K562 (cell line): ENCODE measurements around the gene MICAL2. TPM values are rescaled to one million over a fixed set of nuclear protein-coding genes. Genes with fewer than 3 reads are reported as not detected.

Experiments used
- BHLHE40 ChIP-seq: IDR thresholded peaks from 2 replicates; pipeline ENCODE4 v1.6.1; 2011; ENCODE audit warnings: low read length, improper control_type of control experiment
- DIDO1 ChIP-seq: fragments of 450-650 bp; IDR thresholded peaks from 2 replicates; pipeline ENCODE4 v1.6.1; 2016; ENCODE audit warnings: low read depth, missing biosample characterization, missing genetic modification characterization
- MED1 ChIP-seq: sonication (generic); formaldehyde crosslinking; IDR thresholded peaks from 2 replicates; pipeline ENCODE4 v1.8.1; 2023; ENCODE audit warnings: missing genetic modification reagents, borderline replicate concordance
- MTA1 ChIP-seq: fragments of 450-650 bp; IDR thresholded peaks from 2 replicates; pipeline ENCODE4 v1.6.1; 2017; ENCODE audit warnings: borderline replicate concordance
- NFRKB ChIP-seq: fragments of 450-650 bp; IDR thresholded peaks from 2 replicates; pipeline ENCODE4 v1.6.1; 2016; ENCODE audit warnings: low read depth
- RBM22 ChIP-seq: fragments of 200-400 bp; formaldehyde crosslinking; IDR thresholded peaks from 2 replicates; pipeline ENCODE4 v1.6.1; 2018; ENCODE audit warnings: low read length, low read depth; ENCODE audit not compliant: poor library complexity, severe bottlenecking
- ZNF12 ChIP-seq: sonication (generic); formaldehyde crosslinking; IDR thresholded peaks from 2 replicates; pipeline ENCODE4 v1.4.0; 2020; ENCODE audit warnings: mild to moderate bottlenecking, missing genetic modification reagents
- ZNF644 ChIP-seq: fragments of 200-800 bp; sonication (Bioruptor generic); IDR thresholded peaks from 2 replicates; pipeline ENCODE4 v1.6.1; 2016; ENCODE audit warnings: low read depth, missing genetic modification characterization, missing compliant biosample characterization
- polyA plus RNA-seq, 8 experiments: library from polyadenylated mRNA; depleted of rRNA in 4 of 8; stranded (reverse) in 5 of 8; unstranded in 3 of 8; fragments of >200 nt; fragmentation: Nextera tagmentation in 2 of 8; fragmentation: Illumina TruSeq in 1 of 8; extraction: Ambion mirVana in 2 of 8; extraction: Trizol in 1 of 8; gene quantifications; 2 replicates each; pipeline versions ENCODE4 v1.2.1 to v1.2.3, GENCODE V29; 2011 to 2014; ENCODE audit warnings: inconsistent platforms in 1 of 8, missing spikeins in 1 of 8
- total RNA-seq, 7 experiments: library from RNA; depleted of rRNA in 6 of 7; stranded (reverse); fragments of >200 nt in 6 of 7; fragmentation: Illumina TruSeq in 2 of 7; extraction: Trizol in 2 of 7; gene quantifications; 2 replicates each; pipeline versions ENCODE4 v1.2.1 to v1.2.3, GENCODE V29; 2011 to 2021; ENCODE audit warnings: low replicate concordance in 1 of 7
- TF ChIP-seq, protein P1 (sequence below): sonication (generic); formaldehyde crosslinking; IDR thresholded peaks from 2 replicates; pipeline ENCODE4 v1.8.0; 2022; ENCODE audit warnings: mild to moderate bottlenecking, missing genetic modification reagents
- TF ChIP-seq, protein P2 (sequence below): fragments of 450-650 bp; IDR thresholded peaks from 2 replicates; pipeline ENCODE4 v1.6.1; 2017; ENCODE audit warnings: antibody characterized with exemption, mild to moderate bottlenecking
- TF ChIP-seq, protein P3 (sequence below): fragments of 250-450 bp; sonication (Bioruptor Pico); IDR thresholded peaks from 2 replicates; pipeline ENCODE4 v1.9.0; 2021; ENCODE audit warnings: mild to moderate bottlenecking, inconsistent platforms
- TF ChIP-seq, protein P4 (sequence below): IDR thresholded peaks from 2 replicates; pipeline ENCODE4 v1.6.1; 2011; ENCODE audit warnings: borderline replicate concordance, low read depth, mild to moderate bottlenecking, moderate library complexity, low read length; ENCODE audit not compliant: insufficient read depth, poor library complexity, severe bottlenecking
- TF ChIP-seq, protein P5 (sequence below): fragments of 450-650 bp; IDR thresholded peaks from 2 replicates; pipeline ENCODE4 v1.7.0; 2016; ENCODE audit warnings: borderline replicate concordance

The MICAL2 gene
- total and polyA plus RNA-seq, 9 of the 15 experiments (the other 6 are each of a cell fraction or from before 2014, with no cell fraction given), result 4.7 to 64.2 (median 33.6) TPM

DNA sequence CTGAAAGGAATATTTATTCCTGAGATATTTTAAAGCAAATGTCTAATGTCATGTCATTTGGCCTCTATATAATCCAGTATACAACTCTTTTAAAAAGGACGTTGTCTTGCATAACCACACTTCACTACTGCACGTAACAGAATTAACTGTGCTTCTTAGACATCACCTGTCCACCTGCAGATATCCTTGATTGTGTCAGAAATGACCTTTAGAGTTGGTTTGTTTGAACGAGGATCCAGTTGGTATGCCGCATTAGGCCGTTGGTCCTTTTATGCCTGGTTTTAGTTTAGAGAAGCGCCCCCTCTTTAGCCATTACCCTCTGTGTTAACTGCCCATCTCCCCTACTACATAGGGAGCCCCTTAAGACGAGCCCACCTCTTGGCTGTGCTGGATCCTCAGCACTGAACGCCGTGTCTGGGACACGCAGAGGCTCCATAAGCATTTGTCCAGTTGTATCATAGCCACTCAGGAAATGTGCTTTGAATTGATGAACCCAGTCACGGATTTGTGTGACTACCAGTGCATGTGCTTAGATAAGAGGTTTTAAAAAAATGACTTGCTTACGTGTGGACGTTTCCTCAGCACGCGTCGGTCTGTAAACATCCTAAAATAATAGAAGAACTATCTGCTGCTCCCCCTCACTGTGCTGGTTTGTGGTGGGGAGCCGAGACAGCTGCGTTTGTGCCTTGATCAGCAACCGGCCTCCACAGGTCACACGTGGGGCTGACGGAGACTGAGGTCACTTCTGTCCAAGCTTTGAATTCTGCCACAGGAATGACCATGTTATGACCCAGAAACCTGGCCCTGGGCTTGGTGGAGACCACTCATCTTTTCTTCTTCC lies 4.0 kb downstream of the MICAL2 start (continued):
- TF ChIP-seq, protein P1, sequence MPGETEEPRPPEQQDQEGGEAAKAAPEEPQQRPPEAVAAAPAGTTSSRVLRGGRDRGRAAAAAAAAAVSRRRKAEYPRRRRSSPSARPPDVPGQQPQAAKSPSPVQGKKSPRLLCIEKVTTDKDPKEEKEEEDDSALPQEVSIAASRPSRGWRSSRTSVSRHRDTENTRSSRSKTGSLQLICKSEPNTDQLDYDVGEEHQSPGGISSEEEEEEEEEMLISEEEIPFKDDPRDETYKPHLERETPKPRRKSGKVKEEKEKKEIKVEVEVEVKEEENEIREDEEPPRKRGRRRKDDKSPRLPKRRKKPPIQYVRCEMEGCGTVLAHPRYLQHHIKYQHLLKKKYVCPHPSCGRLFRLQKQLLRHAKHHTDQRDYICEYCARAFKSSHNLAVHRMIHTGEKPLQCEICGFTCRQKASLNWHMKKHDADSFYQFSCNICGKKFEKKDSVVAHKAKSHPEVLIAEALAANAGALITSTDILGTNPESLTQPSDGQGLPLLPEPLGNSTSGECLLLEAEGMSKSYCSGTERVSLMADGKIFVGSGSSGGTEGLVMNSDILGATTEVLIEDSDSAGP, result no peak
- TF ChIP-seq DIDO1 (tag), result no peak
- TF ChIP-seq, protein P2, sequence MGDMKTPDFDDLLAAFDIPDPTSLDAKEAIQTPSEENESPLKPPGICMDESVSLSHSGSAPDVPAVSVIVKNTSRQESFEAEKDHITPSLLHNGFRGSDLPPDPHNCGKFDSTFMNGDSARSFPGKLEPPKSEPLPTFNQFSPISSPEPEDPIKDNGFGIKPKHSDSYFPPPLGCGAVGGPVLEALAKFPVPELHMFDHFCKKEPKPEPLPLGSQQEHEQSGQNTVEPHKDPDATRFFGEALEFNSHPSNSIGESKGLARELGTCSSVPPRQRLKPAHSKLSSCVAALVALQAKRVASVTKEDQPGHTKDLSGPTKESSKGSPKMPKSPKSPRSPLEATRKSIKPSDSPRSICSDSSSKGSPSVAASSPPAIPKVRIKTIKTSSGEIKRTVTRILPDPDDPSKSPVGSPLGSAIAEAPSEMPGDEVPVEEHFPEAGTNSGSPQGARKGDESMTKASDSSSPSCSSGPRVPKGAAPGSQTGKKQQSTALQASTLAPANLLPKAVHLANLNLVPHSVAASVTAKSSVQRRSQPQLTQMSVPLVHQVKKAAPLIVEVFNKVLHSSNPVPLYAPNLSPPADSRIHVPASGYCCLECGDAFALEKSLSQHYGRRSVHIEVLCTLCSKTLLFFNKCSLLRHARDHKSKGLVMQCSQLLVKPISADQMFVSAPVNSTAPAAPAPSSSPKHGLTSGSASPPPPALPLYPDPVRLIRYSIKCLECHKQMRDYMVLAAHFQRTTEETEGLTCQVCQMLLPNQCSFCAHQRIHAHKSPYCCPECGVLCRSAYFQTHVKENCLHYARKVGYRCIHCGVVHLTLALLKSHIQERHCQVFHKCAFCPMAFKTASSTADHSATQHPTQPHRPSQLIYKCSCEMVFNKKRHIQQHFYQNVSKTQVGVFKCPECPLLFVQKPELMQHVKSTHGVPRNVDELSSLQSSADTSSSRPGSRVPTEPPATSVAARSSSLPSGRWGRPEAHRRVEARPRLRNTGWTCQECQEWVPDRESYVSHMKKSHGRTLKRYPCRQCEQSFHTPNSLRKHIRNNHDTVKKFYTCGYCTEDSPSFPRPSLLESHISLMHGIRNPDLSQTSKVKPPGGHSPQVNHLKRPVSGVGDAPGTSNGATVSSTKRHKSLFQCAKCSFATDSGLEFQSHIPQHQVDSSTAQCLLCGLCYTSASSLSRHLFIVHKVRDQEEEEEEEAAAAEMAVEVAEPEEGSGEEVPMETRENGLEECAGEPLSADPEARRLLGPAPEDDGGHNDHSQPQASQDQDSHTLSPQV, result peak; percentile 92
- TF ChIP-seq ZNF644, result no peak
- TF ChIP-seq, protein P3, sequence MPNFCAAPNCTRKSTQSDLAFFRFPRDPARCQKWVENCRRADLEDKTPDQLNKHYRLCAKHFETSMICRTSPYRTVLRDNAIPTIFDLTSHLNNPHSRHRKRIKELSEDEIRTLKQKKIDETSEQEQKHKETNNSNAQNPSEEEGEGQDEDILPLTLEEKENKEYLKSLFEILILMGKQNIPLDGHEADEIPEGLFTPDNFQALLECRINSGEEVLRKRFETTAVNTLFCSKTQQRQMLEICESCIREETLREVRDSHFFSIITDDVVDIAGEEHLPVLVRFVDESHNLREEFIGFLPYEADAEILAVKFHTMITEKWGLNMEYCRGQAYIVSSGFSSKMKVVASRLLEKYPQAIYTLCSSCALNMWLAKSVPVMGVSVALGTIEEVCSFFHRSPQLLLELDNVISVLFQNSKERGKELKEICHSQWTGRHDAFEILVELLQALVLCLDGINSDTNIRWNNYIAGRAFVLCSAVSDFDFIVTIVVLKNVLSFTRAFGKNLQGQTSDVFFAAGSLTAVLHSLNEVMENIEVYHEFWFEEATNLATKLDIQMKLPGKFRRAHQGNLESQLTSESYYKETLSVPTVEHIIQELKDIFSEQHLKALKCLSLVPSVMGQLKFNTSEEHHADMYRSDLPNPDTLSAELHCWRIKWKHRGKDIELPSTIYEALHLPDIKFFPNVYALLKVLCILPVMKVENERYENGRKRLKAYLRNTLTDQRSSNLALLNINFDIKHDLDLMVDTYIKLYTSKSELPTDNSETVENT (CRISPR knock-in tag), result no peak
- TF ChIP-seq, protein P4, sequence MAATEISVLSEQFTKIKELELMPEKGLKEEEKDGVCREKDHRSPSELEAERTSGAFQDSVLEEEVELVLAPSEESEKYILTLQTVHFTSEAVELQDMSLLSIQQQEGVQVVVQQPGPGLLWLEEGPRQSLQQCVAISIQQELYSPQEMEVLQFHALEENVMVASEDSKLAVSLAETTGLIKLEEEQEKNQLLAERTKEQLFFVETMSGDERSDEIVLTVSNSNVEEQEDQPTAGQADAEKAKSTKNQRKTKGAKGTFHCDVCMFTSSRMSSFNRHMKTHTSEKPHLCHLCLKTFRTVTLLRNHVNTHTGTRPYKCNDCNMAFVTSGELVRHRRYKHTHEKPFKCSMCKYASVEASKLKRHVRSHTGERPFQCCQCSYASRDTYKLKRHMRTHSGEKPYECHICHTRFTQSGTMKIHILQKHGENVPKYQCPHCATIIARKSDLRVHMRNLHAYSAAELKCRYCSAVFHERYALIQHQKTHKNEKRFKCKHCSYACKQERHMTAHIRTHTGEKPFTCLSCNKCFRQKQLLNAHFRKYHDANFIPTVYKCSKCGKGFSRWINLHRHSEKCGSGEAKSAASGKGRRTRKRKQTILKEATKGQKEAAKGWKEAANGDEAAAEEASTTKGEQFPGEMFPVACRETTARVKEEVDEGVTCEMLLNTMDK, result no peak
- no peak for TF ChIP-seq ZNF12 (CRISPR knock-in tag)
- TF ChIP-seq MED1 (CRISPR knock-in tag), result no peak
- TF ChIP-seq BHLHE40, result peak; percentile 96
- TF ChIP-seq RBM22, result no peak
- 0 out of 2 replicates have a peak, but pooled peaks have one; percentile 59 for TF ChIP-seq MTA1
- no peak for TF ChIP-seq NFRKB
- TF ChIP-seq, protein P5, sequence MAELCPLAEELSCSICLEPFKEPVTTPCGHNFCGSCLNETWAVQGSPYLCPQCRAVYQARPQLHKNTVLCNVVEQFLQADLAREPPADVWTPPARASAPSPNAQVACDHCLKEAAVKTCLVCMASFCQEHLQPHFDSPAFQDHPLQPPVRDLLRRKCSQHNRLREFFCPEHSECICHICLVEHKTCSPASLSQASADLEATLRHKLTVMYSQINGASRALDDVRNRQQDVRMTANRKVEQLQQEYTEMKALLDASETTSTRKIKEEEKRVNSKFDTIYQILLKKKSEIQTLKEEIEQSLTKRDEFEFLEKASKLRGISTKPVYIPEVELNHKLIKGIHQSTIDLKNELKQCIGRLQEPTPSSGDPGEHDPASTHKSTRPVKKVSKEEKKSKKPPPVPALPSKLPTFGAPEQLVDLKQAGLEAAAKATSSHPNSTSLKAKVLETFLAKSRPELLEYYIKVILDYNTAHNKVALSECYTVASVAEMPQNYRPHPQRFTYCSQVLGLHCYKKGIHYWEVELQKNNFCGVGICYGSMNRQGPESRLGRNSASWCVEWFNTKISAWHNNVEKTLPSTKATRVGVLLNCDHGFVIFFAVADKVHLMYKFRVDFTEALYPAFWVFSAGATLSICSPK, result no peak
